K562 (cell line): ENCODE data around the gene GAD1. TPM values are rescaled to one million over a fixed set of nuclear protein-coding genes. Genes with fewer than 3 reads are reported as not detected.

Experiments
- EP400 ChIP-seq: fragments of 450-650 bp; IDR thresholded peaks from 2 replicates; pipeline ENCODE4 v1.6.1; 2017; ENCODE audit warnings: antibody characterized with exemption, mild to moderate bottlenecking, moderate library complexity
- GATAD2B ChIP-seq: fragments of 450-650 bp; IDR thresholded peaks from 2 replicates; pipeline ENCODE4 v1.6.1; 2017; ENCODE audit warnings: mild to moderate bottlenecking, borderline replicate concordance
- KDM2B ChIP-seq: fragments of 250-450 bp; sonication (Bioruptor Pico); IDR thresholded peaks from 2 replicates; pipeline ENCODE4 v1.8.0; 2021; ENCODE audit warnings: mild to moderate bottlenecking, moderate library complexity
- MBD2 ChIP-seq: sonication (generic); IDR thresholded peaks from 2 replicates; pipeline ENCODE4 v1.6.1; 2016; ENCODE audit warnings: low read depth, borderline replicate concordance
- MEF2A ChIP-seq: IDR thresholded peaks from 2 replicates; pipeline ENCODE4 v1.6.1; 2011; ENCODE audit warnings: low read depth, mild to moderate bottlenecking, low read length, moderate library complexity; ENCODE audit not compliant: control insufficient read depth
- RFX5 ChIP-seq: IDR thresholded peaks from 2 replicates; pipeline ENCODE4 v1.6.1; 2011; ENCODE audit warnings: low read depth, mild to moderate bottlenecking, improper control_type of control experiment, low read length
- SAP30 ChIP-seq: fragments of 200-600 bp; sonication (generic); IDR thresholded peaks from 2 replicates; pipeline ENCODE4 v1.6.1; 2012; ENCODE audit warnings: borderline replicate concordance, low read depth, mild to moderate bottlenecking, moderate library complexity, low read length, control low read depth, inconsistent platforms; ENCODE audit not compliant: insufficient read depth, poor library complexity, severe bottlenecking
- U2AF2 ChIP-seq: fragments of 200-400 bp; formaldehyde crosslinking; optimal IDR thresholded peaks from 2 replicates; pipeline ENCODE3; 2017; ENCODE audit warnings: low read depth, mild to moderate bottlenecking, low read length
- ZFP1 ChIP-seq: fragments of 450-650 bp; formaldehyde crosslinking; IDR thresholded peaks from 2 replicates; pipeline ENCODE4 v1.4.0; 2020; ENCODE audit warnings: mild to moderate bottlenecking, mixed read lengths
- ZNF124 ChIP-seq: sonication (generic); formaldehyde crosslinking; IDR thresholded peaks from 2 replicates; pipeline ENCODE4 v1.8.1; 2022; ENCODE audit warnings: missing genetic modification reagents
- ZNF282 ChIP-seq: sonication (generic); formaldehyde crosslinking; IDR thresholded peaks from 2 replicates; pipeline ENCODE4 v1.8.1; 2023; ENCODE audit warnings: missing genetic modification reagents
- ZNF561 ChIP-seq: fragments of 450-650 bp; formaldehyde crosslinking; conservative IDR thresholded peaks from 2 replicates; pipeline ENCODE4 v1.4.0; 2020; ENCODE audit warnings: mild to moderate bottlenecking, moderate library complexity
- polyA plus RNA-seq, 8 experiments: library from polyadenylated mRNA; depleted of rRNA in 4 of 8; stranded (reverse) in 5 of 8; unstranded in 3 of 8; fragments of >200 nt; fragmentation: Nextera tagmentation in 2 of 8; fragmentation: Illumina TruSeq in 1 of 8; extraction: Ambion mirVana in 2 of 8; extraction: Trizol in 1 of 8; gene quantifications; 2 replicates each; pipeline versions ENCODE4 v1.2.1 to v1.2.3, GENCODE V29; 2011 to 2014; ENCODE audit warnings: inconsistent platforms in 1 of 8, missing spikeins in 1 of 8
- total RNA-seq, 7 experiments: library from RNA; depleted of rRNA in 6 of 7; stranded (reverse); fragments of >200 nt in 6 of 7; fragmentation: Illumina TruSeq in 2 of 7; extraction: Trizol in 2 of 7; gene quantifications; 2 replicates each; pipeline versions ENCODE4 v1.2.1 to v1.2.3, GENCODE V29; 2011 to 2021; ENCODE audit warnings: low replicate concordance in 1 of 7
- TF ChIP-seq, protein P1 (sequence below): fragments of 250-450 bp; sonication (Bioruptor Pico); IDR thresholded peaks from 2 replicates; pipeline ENCODE4 v1.8.0; 2022; ENCODE audit warnings: inconsistent platforms
- TF ChIP-seq, protein P2 (sequence below): fragments of 450-650 bp; IDR thresholded peaks from 2 replicates; pipeline ENCODE4 v1.6.1; 2017; ENCODE audit warnings: antibody characterized with exemption, mild to moderate bottlenecking
- TF ChIP-seq, protein P3 (sequence below): fragments of 450-650 bp; IDR thresholded peaks from 2 replicates; pipeline ENCODE4 v1.6.1; 2016; ENCODE audit warnings: borderline replicate concordance
- TF ChIP-seq, protein P4 (sequence below), 2 experiments: fragments of 250-450 bp in 1 of 2; fragments of 450-650 bp in 1 of 2; sonication (Bioruptor Pico) in 1 of 2; IDR thresholded peaks; 2 replicates each; pipeline versions ENCODE4 v1.6.1 to v1.8.0; 2016 to 2021; ENCODE audit warnings: mild to moderate bottlenecking in 2 of 2, moderate library complexity in 2 of 2, missing compliant biosample characterization in 1 of 2, missing genetic modification characterization in 1 of 2
- TF ChIP-seq, protein P5 (sequence below): IDR thresholded peaks from 2 replicates; pipeline ENCODE4 v1.6.1; 2011; ENCODE audit not compliant: insufficient read length; ENCODE audit errors: extremely low read depth

Gene GAD1
- total and polyA plus RNA-seq, 9 of the 15 experiments (the other 6 are each of a cell fraction or from before 2014, with no cell fraction given), result 2.7 to 29.1 (median 15.7) TPM

DNA sequence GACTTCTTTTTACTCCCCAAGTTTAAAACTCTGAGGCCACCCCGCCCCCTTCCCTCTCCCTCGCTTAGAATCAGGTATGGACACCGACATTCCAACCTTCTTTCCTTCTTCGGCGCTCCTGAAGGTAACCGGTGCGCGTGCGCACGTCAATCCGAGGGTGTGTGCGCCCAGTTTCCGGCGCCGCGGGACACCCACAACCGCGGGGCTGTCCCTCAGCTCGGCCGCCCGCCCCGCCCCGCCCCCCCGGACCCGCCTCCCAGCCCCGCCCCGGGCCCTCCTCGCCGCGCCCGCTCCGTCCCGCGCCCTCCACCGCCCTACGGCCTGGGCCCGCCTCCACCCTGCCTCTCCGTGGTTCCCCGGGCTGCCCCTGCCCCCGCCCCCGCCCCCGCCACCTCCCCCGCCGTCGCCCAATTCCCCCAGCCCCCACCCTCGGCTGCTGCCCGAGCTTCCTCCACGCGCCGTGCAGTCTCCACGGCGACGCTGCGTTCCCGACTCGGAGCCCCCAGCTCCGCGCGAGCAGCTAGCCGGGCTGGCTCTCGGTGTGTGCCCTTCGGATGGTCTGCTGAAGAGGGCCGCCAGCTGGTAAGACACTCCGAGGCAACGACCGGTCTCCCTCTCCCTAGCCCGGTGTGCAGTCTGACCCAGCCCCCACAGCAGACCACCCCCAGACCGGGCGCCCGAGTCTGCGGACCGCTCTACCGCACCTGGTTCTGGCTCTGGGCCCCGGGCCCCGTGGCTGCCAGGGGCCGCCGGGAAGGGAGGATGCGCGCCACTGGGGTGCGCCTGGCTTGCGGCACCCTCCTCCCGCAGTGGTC, 45.9 kb upstream of the GAD1 start (continued):
- TF ChIP-seq, protein P1, sequence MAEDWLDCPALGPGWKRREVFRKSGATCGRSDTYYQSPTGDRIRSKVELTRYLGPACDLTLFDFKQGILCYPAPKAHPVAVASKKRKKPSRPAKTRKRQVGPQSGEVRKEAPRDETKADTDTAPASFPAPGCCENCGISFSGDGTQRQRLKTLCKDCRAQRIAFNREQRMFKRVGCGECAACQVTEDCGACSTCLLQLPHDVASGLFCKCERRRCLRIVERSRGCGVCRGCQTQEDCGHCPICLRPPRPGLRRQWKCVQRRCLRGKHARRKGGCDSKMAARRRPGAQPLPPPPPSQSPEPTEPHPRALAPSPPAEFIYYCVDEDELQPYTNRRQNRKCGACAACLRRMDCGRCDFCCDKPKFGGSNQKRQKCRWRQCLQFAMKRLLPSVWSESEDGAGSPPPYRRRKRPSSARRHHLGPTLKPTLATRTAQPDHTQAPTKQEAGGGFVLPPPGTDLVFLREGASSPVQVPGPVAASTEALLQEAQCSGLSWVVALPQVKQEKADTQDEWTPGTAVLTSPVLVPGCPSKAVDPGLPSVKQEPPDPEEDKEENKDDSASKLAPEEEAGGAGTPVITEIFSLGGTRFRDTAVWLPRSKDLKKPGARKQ (CRISPR knock-in tag), result no peak
- no peak for TF ChIP-seq KDM2B (CRISPR knock-in tag)
- TF ChIP-seq, protein P2, sequence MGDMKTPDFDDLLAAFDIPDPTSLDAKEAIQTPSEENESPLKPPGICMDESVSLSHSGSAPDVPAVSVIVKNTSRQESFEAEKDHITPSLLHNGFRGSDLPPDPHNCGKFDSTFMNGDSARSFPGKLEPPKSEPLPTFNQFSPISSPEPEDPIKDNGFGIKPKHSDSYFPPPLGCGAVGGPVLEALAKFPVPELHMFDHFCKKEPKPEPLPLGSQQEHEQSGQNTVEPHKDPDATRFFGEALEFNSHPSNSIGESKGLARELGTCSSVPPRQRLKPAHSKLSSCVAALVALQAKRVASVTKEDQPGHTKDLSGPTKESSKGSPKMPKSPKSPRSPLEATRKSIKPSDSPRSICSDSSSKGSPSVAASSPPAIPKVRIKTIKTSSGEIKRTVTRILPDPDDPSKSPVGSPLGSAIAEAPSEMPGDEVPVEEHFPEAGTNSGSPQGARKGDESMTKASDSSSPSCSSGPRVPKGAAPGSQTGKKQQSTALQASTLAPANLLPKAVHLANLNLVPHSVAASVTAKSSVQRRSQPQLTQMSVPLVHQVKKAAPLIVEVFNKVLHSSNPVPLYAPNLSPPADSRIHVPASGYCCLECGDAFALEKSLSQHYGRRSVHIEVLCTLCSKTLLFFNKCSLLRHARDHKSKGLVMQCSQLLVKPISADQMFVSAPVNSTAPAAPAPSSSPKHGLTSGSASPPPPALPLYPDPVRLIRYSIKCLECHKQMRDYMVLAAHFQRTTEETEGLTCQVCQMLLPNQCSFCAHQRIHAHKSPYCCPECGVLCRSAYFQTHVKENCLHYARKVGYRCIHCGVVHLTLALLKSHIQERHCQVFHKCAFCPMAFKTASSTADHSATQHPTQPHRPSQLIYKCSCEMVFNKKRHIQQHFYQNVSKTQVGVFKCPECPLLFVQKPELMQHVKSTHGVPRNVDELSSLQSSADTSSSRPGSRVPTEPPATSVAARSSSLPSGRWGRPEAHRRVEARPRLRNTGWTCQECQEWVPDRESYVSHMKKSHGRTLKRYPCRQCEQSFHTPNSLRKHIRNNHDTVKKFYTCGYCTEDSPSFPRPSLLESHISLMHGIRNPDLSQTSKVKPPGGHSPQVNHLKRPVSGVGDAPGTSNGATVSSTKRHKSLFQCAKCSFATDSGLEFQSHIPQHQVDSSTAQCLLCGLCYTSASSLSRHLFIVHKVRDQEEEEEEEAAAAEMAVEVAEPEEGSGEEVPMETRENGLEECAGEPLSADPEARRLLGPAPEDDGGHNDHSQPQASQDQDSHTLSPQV, result no peak
- no peak for TF ChIP-seq ZFP1 (CRISPR knock-in tag)
- peak; percentile 61 for TF ChIP-seq SAP30
- no peak for TF ChIP-seq RFX5
- TF ChIP-seq GATAD2B, result no peak
- TF ChIP-seq, protein P3, sequence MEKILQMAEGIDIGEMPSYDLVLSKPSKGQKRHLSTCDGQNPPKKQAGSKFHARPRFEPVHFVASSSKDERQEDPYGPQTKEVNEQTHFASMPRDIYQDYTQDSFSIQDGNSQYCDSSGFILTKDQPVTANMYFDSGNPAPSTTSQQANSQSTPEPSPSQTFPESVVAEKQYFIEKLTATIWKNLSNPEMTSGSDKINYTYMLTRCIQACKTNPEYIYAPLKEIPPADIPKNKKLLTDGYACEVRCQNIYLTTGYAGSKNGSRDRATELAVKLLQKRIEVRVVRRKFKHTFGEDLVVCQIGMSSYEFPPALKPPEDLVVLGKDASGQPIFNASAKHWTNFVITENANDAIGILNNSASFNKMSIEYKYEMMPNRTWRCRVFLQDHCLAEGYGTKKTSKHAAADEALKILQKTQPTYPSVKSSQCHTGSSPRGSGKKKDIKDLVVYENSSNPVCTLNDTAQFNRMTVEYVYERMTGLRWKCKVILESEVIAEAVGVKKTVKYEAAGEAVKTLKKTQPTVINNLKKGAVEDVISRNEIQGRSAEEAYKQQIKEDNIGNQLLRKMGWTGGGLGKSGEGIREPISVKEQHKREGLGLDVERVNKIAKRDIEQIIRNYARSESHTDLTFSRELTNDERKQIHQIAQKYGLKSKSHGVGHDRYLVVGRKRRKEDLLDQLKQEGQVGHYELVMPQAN, result peak; percentile 75
- no peak for TF ChIP-seq MBD2
- no peak for TF ChIP-seq EP400
- TF ChIP-seq, protein P4, sequence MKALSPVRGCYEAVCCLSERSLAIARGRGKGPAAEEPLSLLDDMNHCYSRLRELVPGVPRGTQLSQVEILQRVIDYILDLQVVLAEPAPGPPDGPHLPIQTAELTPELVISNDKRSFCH (CRISPR knock-in tag; IDR thresholded peaks at IDR 0.05), result no peak
- TF ChIP-seq, protein P4 (tag; IDR thresholded peaks at IDR 0.05), result peak; percentile 81
- TF ChIP-seq, protein P5, sequence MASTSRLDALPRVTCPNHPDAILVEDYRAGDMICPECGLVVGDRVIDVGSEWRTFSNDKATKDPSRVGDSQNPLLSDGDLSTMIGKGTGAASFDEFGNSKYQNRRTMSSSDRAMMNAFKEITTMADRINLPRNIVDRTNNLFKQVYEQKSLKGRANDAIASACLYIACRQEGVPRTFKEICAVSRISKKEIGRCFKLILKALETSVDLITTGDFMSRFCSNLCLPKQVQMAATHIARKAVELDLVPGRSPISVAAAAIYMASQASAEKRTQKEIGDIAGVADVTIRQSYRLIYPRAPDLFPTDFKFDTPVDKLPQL, result no peak
- no peak for TF ChIP-seq U2AF2
- no peak for TF ChIP-seq MEF2A
- no peak for TF ChIP-seq ZNF124 (CRISPR knock-in tag)
- no peak for TF ChIP-seq ZNF282 (CRISPR knock-in tag)
- TF ChIP-seq ZNF561 (CRISPR knock-in tag), result no peak
